ENCODE measurements around the gene USP47. TPM values are rescaled to one million over a fixed set of nuclear protein-coding genes. Genes with fewer than 3 reads are reported as not detected.
"Not testable (repeated sequence)": the region's sequence is repeated elsewhere in the genome, so short reads cannot be mapped to it uniquely, and the experiment has no call there.

Gene USP47
- total RNA-seq, 2 experiments from 2014 or later = 41.3 to 43.8 TPM

GRCh38 chr11:11814614-11815452, 26.9 kb upstream of the USP47 start:
- Mint-ChIP-seq H3K4me3 (no peak overlapping the region), H3K4me1 (no peaks in the 10 kb centered on the region), H3K27ac (no peak overlapping the region), H3K36me3 (no peaks in the 10 kb centered on the region), H3K9me3 (no peaks in the 10 kb centered on the region), H3K27me3 (no peaks in the 10 kb centered on the region)
- no peak for DNase-seq

- no peaks in the 10 kb centered on the region for H3K36me3 Mint-ChIP-seq
- no peak overlapping the region for H3K4me3 Mint-ChIP-seq
- H3K4me1 Mint-ChIP-seq = no peaks in the 10 kb centered on the region
- H3K27ac Mint-ChIP-seq = no peak overlapping the region
- no peak for DNase-seq
- no peaks in the 10 kb centered on the region for H3K9me3 Mint-ChIP-seq
- H3K27me3 Mint-ChIP-seq = no peaks in the 10 kb centered on the region
Measured at GRCh38 chr11:11816511-11817314, 25.1 kb upstream of the USP47 start.

- DNase-seq = no peak
- no peaks in the 10 kb centered on the region for H3K36me3 Mint-ChIP-seq
- no peaks in the 10 kb centered on the region for H3K27me3 Mint-ChIP-seq
- no peak overlapping the region for H3K4me3 Mint-ChIP-seq
- no peaks in the 10 kb centered on the region for H3K4me1 Mint-ChIP-seq
- H3K27ac Mint-ChIP-seq = no peak overlapping the region
- H3K9me3 Mint-ChIP-seq = no peaks in the 10 kb centered on the region
Measured at GRCh38 chr11:11817957-11818356, 23.8 kb upstream of the USP47 start.

- no peaks in the 10 kb centered on the region for H3K27me3 Mint-ChIP-seq
- H3K9me3 Mint-ChIP-seq = no peaks in the 10 kb centered on the region
- no peak overlapping the region for H3K27ac Mint-ChIP-seq
- DNase-seq = no peak
- no peak overlapping the region for H3K4me3 Mint-ChIP-seq
- no peaks in the 10 kb centered on the region for H3K36me3 Mint-ChIP-seq
- no peaks in the 10 kb centered on the region for H3K4me1 Mint-ChIP-seq
Measured at GRCh38 chr11:11818529-11819121, 23.1 kb upstream of the USP47 start.

GRCh38 chr11:11821899-11822298, 19.9 kb upstream of the USP47 start:
- no peaks in the 10 kb centered on the region for H3K27me3 Mint-ChIP-seq
- no peak overlapping the region for H3K27ac Mint-ChIP-seq

GRCh38 chr11:11822946-11823345, 18.8 kb upstream of the USP47 start:
- H3K4me1 Mint-ChIP-seq = no peaks in the 10 kb centered on the region
- no peaks in the 10 kb centered on the region for H3K36me3 Mint-ChIP-seq
- no peak overlapping the region for H3K4me3 Mint-ChIP-seq
- H3K27ac Mint-ChIP-seq = no peak overlapping the region
- H3K27me3 Mint-ChIP-seq = no peaks in the 10 kb centered on the region
- peaks cover 9% of the 10 kb centered on the region for H3K9me3 Mint-ChIP-seq
- no peak for DNase-seq

More at GRCh38 chr11:11821899-11822298, 19.9 kb upstream of the USP47 start:
- DNase-seq = no peak
- H3K4me1 Mint-ChIP-seq = no peaks in the 10 kb centered on the region
- peaks cover 9% of the 10 kb centered on the region for H3K9me3 Mint-ChIP-seq
- H3K4me3 Mint-ChIP-seq = no peak overlapping the region
- H3K36me3 Mint-ChIP-seq = no peaks in the 10 kb centered on the region

GRCh38 chr11:11826260-11826659, 15.5 kb upstream of the USP47 start:
- H3K9me3 Mint-ChIP-seq = peaks cover 9% of the 10 kb centered on the region
- DNase-seq = no peak
- H3K4me1 Mint-ChIP-seq = no peaks in the 10 kb centered on the region
- no peak overlapping the region for H3K27ac Mint-ChIP-seq
- H3K4me3 Mint-ChIP-seq = no peak overlapping the region
- no peaks in the 10 kb centered on the region for H3K27me3 Mint-ChIP-seq
- no peaks in the 10 kb centered on the region for H3K36me3 Mint-ChIP-seq

GRCh38 chr11:11827272-11827671, 14.5 kb upstream of the USP47 start:
- Mint-ChIP-seq H3K36me3 (no peaks in the 10 kb centered on the region), H3K27me3 (peaks cover 3% of the 10 kb centered on the region), H3K4me1 (no peaks in the 10 kb centered on the region), H3K4me3 (no peak overlapping the region), H3K27ac (no peak overlapping the region), H3K9me3 (peaks cover 12% of the 10 kb centered on the region)
- DNase-seq = no peak

- not testable (repeated sequence) for H3K4me3 Mint-ChIP-seq, H3K27me3 Mint-ChIP-seq, H3K9me3 Mint-ChIP-seq, H3K27ac Mint-ChIP-seq, DNase-seq, H3K4me1 Mint-ChIP-seq, H3K36me3 Mint-ChIP-seq
Measured at GRCh38 chr11:11831406-11831805, 10.4 kb upstream of the USP47 start.

GRCh38 chr11:11836676-11837231, 5.0 kb upstream of the USP47 start:
- peaks cover 5% of the 10 kb centered on the region for H3K27me3 Mint-ChIP-seq
- no peaks in the 10 kb centered on the region for H3K9me3 Mint-ChIP-seq
- H3K36me3 Mint-ChIP-seq = no peaks in the 10 kb centered on the region
- no peak for DNase-seq
- peaks cover 2% of the 10 kb centered on the region for H3K4me1 Mint-ChIP-seq
- H3K4me3 Mint-ChIP-seq = no peak overlapping the region
- no peak overlapping the region for H3K27ac Mint-ChIP-seq

GRCh38 chr11:11839718-11840117, 2.1 kb upstream of the USP47 start:
- no peak for DNase-seq
- Mint-ChIP-seq H3K4me3 (no peak overlapping the region), H3K27me3 (peaks cover 5% of the 10 kb centered on the region), H3K9me3 (no peaks in the 10 kb centered on the region), H3K4me1 (peaks cover 5% of the 10 kb centered on the region), H3K27ac (no peak overlapping the region), H3K36me3 (no peaks in the 10 kb centered on the region)

- Mint-ChIP-seq H3K4me1 (peaks cover 20% of the 10 kb centered on the region), H3K36me3 (no peaks in the 10 kb centered on the region), H3K27me3 (peaks cover 4% of the 10 kb centered on the region), H3K9me3 (no peaks in the 10 kb centered on the region), H3K4me3 (no peak overlapping the region), H3K27ac (no peak overlapping the region)
- DNase-seq = no peak
Measured at GRCh38 chr11:11841116-11841722, 553 bp upstream of the USP47 start.

- H3K4me1 Mint-ChIP-seq = peaks cover 31% of the 10 kb centered on the region
- H3K36me3 Mint-ChIP-seq = no peaks in the 10 kb centered on the region
- H3K9me3 Mint-ChIP-seq = no peaks in the 10 kb centered on the region
- peak; percentile 61 for DNase-seq
- no peak overlapping the region for H3K27ac Mint-ChIP-seq
- no peaks in the 10 kb centered on the region for H3K27me3 Mint-ChIP-seq
- H3K4me3 Mint-ChIP-seq = no peak overlapping the region
Measured at GRCh38 chr11:11842421-11843008, 743 bp downstream of the USP47 start.

GRCh38 chr11:11843211-11843621, 1.4 kb downstream of the USP47 start:
- Mint-ChIP-seq H3K27ac (no peak overlapping the region), H3K36me3 (no peaks in the 10 kb centered on the region)
- DNase-seq = no peak

More at GRCh38 chr11:11843211-11843621, 1.4 kb downstream of the USP47 start:
- Mint-ChIP-seq H3K9me3 (no peaks in the 10 kb centered on the region), H3K4me3 (no peak overlapping the region), H3K4me1 (peaks cover 35% of the 10 kb centered on the region), H3K27me3 (no peaks in the 10 kb centered on the region)
